SHP77 treated with DMSO at 0.1 percent for 48 hours (cell line): ENCODE data around the gene BEST3.
"Not testable (repeated sequence)": the region's sequence is repeated elsewhere in the genome, so short reads cannot be mapped to it uniquely, and the experiment has no call there.

Experiments used
- DNase-seq: peaks from one replicate; lab custom pipeline; 2025; lab: John Stamatoyannopoulos, UW

Gene BEST3

GRCh38 chr12:69688021-69688420, 11.1 kb downstream of the BEST3 start:
- no peak for DNase-seq

GRCh38 chr12:69687390-69687789, 11.7 kb downstream of the BEST3 start:
- DNase-seq = no peak

GRCh38 chr12:69686731-69687130, 12.4 kb downstream of the BEST3 start:
- no peak for DNase-seq

DNA sequence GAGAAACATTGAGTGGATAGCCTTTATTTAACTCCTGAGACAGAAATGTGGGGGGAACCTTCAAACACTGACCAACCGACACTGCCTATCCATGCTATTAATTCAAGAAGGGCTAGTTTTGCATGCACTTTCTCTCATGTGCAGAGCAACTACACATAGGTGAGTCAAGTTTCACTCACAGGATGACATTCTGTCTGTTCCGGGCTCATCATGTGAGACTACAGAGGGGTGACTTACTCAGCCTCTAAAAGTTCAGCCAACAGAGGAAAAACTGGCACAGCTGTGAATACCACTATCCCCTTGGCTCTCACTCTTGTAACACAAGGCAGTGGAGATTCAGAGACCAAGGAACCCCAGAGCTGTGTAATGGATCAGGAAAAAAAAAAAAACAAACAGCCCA, 13.3 kb downstream of the BEST3 start:
- no peak for DNase-seq

GRCh38 chr12:69684466-69684865, 14.6 kb downstream of the BEST3 start:
- no peak for DNase-seq

DNA sequence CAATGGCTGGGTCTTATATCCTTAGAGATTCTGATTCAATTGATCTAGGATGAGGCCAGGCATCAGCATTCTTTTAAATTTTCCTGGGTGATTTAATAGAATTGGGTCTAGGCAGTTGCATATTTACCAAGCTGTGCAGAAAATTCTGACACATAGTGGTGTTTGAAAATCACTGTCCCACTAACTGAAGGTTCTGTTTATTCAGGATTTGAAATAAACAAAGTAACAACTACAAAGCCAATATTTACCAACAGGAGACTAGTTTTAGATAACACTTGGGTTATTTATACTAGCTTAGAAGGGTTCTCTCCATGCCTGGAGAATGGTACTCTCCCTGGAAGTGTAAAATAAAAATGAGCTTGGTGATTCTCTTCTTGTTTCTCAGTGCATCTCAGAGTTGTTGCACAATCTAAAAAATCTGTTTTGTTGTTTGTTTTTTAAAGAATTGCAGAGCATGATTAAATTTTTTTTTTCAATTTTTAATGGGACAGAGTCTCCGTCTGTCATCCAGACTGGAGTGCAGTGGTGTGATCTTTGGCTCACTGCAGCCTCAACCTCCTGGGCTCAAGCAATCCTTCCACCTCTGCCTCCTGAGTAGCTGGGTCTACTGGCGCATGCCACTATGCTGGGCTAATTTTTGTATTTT, 16.9 kb downstream of the BEST3 start:
- no peak for DNase-seq

DNA sequence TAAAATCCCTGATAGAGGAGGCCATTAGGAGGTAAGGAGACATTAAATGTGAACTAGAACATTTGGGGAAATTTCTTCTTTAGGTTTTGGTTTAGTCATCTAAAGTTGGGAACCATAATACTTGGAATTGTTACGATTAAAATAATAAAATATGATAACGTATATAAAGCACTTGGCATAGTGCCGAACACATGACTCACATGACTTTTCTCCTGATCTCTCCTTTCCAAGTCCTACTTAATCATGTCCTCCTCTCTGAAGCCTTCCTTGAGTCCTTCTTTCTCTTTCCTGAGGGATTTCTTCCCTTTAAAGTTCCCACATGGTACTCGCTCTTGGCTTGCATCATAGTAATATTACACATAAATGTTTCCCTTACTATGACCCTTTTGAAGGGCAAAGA, 20.0 kb downstream of the BEST3 start:
- DNase-seq = no peak

DNA sequence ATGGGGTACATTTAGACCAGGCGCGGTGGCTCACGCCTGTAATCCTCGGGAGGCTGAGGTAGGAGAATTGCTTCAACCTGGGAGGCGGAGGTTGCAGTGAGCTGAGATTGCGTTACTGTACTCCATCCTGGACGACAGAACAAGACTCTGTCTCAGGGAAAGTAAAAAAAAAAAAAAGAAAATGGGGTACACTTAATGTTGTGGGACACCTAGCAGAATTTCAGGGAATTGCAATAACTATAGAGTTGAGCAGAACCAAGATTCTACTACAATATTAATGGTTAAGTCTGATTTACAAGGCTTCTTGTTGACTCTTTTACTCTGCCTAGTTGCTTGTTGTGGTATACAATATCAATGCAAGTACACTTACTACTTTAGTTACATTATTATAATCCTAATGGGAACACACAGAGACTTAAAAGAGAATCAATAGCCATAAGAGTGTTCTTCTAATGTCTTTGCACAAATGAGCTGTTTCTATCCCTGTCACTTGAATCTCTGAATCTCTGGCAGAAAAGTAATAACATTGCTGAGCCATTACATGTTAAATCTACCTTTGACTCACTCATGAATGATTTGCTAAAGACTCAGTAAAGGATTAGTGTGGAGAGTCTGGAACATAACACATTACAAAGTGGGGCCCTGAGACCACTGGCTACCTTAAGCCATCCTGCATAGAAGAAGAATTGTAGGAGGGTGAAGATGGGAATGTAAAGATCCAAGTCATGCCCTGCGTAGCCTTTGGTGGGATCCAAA, 22.7 kb downstream of the BEST3 start:
- DNase-seq = no peak

DNA sequence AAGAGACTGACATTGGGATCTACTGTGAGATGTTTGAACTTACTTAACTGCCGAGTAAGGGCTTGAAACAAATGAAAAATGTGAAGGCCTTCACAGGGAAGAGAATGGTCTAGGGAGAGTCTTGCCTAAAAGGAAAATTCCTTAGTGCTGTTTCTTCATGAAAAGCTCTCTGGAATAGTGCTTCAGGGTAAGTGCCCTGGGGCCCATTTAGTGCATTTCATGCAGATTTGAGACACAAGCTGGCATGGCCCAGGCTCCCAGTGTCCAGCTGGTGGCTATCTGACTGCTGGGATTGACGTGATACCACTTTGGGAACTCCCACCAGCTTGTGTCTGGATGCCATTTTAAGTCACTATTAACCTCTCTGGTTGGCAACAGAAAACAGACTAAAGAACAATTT, 26.9 kb downstream of the BEST3 start:
- no peak for DNase-seq

- DNase-seq = no peak
Observed at GRCh38 chr12:69671597-69671996, 27.5 kb downstream of the BEST3 start.

GRCh38 chr12:69666798-69667197, 32.3 kb downstream of the BEST3 start:
- no peak for DNase-seq

DNA sequence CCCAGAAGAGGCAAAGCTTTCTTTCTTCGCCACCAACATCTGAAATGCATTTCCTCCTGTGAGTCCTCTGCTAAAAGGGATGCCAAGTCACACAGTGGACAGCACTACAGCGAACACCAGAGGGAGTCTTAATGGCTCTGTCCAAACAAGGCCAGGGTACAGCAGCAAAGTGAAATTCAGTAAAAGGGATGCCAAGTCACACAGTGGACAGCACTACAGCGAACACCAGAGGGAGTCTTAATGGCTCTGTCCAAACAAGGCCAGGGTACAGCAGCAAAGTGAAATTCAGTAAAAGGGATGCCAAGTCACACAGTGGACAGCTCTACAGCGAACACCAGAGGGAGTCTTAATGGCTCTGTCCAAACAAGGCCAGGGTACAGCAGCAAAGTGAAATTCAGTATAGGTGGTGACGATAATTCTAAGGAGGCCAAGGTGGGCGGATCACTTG, 34.1 kb downstream of the BEST3 start:
- DNase-seq = not testable (repeated sequence)

- DNase-seq = no peak
Observed at GRCh38 chr12:69663726-69664125, 35.4 kb downstream of the BEST3 start.

- DNase-seq = no peak
Observed at GRCh38 chr12:69662764-69663163, 36.3 kb downstream of the BEST3 start.

GRCh38 chr12:69661386-69661785, 37.7 kb downstream of the BEST3 start:
- DNase-seq = no peak

- no peak for DNase-seq
Observed at GRCh38 chr12:69660164-69660863, 38.8 kb downstream of the BEST3 start.

DNA sequence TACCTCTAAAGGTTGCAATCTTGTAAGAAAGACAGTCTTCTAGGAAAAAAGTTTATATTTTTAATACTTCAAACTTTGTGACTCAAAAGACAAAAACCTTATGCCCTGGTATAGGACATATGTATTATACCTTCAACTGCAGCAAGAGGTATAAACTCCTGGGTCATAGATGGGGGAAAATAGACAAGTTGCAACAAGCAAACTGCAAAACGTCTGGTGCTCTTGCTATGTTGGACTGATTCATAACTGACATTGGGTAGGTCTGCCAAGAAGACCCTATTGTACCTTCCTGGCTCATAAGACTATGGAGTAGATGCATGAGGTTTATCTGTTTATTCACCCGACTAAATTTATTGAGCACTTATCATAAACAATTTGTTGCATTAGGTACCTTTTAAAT, 40.9 kb downstream of the BEST3 start:
- no peak for DNase-seq

DNA sequence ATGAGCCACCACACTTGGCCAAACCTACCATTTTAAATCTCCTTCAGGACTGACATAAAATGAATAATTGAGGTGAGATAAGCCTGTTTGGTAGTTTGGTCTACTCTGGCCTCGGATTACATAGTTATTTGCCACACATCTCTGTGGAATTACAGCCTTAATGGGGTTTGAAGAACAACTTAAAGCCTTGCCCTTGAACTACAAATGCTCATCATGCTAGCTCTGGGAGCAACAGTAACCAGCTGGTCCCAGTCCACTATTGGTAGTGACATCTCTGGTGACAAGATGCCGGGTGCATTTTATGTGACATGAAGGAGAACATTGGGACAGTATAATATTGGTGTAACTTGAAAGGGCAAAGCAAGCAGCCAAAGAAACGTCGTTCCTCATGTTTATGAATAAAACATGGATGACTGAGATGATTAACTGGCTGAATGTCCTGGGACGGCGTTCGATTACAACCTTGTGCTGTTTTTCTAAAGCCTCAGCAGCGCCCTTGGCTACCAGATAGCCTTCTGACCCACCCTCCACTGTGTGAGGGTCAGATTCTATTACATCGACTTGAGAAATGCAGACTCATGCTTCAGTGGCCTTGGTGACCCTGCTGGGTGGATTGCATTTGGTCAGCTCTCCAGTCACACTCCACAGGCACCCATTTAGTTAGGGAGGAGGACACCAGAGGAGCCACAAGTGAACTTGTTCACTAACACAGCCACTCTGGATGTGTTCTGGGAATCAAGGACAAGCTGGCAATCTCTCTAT, 41.5 kb downstream of the BEST3 start:
- DNase-seq = no peak

DNA sequence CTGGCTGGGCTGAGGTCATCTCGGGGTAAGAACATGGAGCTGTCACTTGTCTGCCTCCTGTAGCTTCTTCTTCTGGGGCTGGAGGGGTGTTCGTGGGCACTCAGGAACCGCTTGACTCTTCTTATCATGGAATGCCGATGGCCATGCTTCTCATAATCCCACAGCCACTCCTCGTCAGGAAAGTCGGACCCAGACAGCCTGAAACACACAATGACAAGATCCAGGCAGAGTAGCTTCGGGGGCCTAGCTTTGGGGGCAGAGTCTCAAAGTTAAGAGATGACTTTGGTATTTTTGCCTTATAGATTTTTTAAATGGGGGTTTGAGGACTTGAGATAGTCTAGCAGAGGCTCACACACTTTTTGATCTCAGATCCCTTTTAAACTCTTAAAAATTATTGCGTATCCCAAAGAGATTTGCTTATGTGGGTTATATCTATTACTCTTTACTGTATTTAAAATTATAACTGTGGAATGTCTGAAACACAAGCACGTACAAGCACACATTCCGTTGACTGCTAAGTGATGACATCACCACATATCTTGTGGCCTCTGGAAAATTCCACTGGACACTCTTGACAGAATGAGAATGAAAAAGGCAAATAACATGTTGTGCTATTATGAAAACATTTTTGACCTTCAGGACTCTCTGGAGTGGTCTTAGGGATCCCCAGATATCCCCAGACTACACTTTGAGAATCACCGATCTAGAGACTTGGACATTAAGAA, 43.3 kb downstream of the BEST3 start:
- no peak for DNase-seq

GRCh38 chr12:69653703-69654102, 45.4 kb downstream of the BEST3 start:
- no peak for DNase-seq

DNA sequence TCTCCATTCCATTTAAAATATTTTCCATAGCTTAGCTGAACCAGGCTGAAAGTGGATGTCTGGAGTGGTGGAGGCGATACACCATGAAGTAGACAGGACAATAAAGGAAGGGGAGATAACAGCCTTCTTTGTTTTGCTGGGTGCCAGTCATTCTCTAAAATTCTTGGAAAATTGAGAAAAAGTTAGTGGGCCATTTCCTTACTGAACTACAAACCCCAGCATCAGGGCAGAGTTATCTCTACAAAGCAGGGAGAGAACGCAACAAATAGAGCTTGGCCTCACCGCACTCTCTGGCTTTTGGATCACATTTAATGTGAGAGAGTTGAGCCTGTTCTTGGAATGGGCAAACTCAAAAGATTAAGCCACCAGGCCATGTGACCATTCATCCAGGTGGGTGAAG, 47.2 kb downstream of the BEST3 start:
- no peak for DNase-seq

GRCh38 chr12:69649529-69649928, 49.6 kb downstream of the BEST3 start:
- no peak for DNase-seq
